Heart left ventricle (tissue), 13 donors: ENCODE data around the gene TNFRSF6B.

Experiments
- POLR2A ChIP-seq, 2 donors: fragments of 450-650 bp; IDR thresholded peaks; one replicate each; pipeline ENCODE4 v1.6.1; 2017; ENCODE audit warnings: antibody characterized with exemption in 2 of 2, mild to moderate bottlenecking in 2 of 2, moderate library complexity in 2 of 2
- TF ChIP-seq, protein P1 (sequence below), 12 donors: fragments of 200-600 bp; sonication (generic) in 4 of 12; IDR thresholded peaks; one replicate each; pipeline versions ENCODE4 v1.5.0 to v1.8.0; 2018 to 2022; ENCODE audit warnings: antibody characterized with exemption in 12 of 12, mild to moderate bottlenecking in 5 of 12
- donor health status: ischemic (EF 13 %, LVEDD 7.1; RV severe dilation, severe dysfunction).
- donor health status: DM: no; HTN: yes; CAD: no.
- donor health status: DM: no; HTN: no; CAD: no.
- donor health status: ischemic (EF 25% LVEDD 6.9; RV normal size, moderate dysfunction).
- donor health status: ischemic (EF 25% LVEDD 5.7; RV mildly dilated, moderate dysfunction).
- donor health status: ischemic (EF 35%, LVEDD 5.7; RV mildly dilated, moderate dysfunction).
- donor health status: nonischemic (EF 11% LVEDD 7.7; RV severe dilation, severe dysfunction).
- donor health status: DM: yes; HTN: yes; CAD: no.
- donor health status: PGD.
- donor health status: ischemic (EF 29% LVEDD 5.4; RV normal size, mild dysfunction).
- donor health status: nonischemic (EF 23%, LVEDD 6.1; RV moderate dilation, normal function).

GRCh38 chr20:63672666-63673065 is 23.8 kb upstream of the TNFRSF6B start:
- TF ChIP-seq, protein P1, sequence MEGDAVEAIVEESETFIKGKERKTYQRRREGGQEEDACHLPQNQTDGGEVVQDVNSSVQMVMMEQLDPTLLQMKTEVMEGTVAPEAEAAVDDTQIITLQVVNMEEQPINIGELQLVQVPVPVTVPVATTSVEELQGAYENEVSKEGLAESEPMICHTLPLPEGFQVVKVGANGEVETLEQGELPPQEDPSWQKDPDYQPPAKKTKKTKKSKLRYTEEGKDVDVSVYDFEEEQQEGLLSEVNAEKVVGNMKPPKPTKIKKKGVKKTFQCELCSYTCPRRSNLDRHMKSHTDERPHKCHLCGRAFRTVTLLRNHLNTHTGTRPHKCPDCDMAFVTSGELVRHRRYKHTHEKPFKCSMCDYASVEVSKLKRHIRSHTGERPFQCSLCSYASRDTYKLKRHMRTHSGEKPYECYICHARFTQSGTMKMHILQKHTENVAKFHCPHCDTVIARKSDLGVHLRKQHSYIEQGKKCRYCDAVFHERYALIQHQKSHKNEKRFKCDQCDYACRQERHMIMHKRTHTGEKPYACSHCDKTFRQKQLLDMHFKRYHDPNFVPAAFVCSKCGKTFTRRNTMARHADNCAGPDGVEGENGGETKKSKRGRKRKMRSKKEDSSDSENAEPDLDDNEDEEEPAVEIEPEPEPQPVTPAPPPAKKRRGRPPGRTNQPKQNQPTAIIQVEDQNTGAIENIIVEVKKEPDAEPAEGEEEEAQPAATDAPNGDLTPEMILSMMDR (IDR thresholded peaks at IDR 0.05) = no peak
- TF ChIP-seq POLR2A (IDR thresholded peaks at IDR 0.05) = no peak
